NB4 (cell line): ENCODE results near the gene PARP1.

Experiments used
- CTCF ChIP-seq: IDR thresholded peaks from one replicate; pipeline ENCODE4 v1.5.1; 2012; ENCODE audit warnings: low read depth, low read length
- MAX ChIP-seq: IDR thresholded peaks from 2 replicates; pipeline ENCODE4 v1.6.1; 2011; ENCODE audit warnings: low read depth, low read length
- POLR2A ChIP-seq: IDR thresholded peaks from 2 replicates; pipeline ENCODE4 v1.6.1; 2011; ENCODE audit warnings: mild to moderate bottlenecking; ENCODE audit not compliant: insufficient read length; ENCODE audit errors: extremely low read depth

GRCh38 chr1:226407497-226408284 is at the start of gene PARP1:
- peak; percentile 78 for TF ChIP-seq POLR2A
- no peak for TF ChIP-seq CTCF
- peak; percentile 83 for TF ChIP-seq MAX
